HCT116 (cell line): ENCODE measurements around the gene LRRC75A. TPM values are rescaled to one million over a fixed set of nuclear protein-coding genes. Genes with fewer than 3 reads are reported as not detected.

Source experiments
- ATAC-seq: fragments of 200-7000 bp; cut with Tn5 transposase; 2 replicates; pipeline ENCODE4 v1.9.1; 2020; ENCODE audit warnings: mild to moderate bottlenecking, moderate library complexity
- BruUV-seq: library from RNA; stranded (reverse); fragments of 400-500 nt; replicated peaks from 2 replicates; lab custom pipeline; 2021; lab: Mats Ljungman, UMichigan
- CTCF ChIA-PET: fragments of 300-600 bp; sonication (Branson Sonifier 250); formaldehyde crosslinking; loops from one replicate; lab custom pipeline; 2021; ENCODE audit warnings: antibody characterized with exemption; lab: Charles Lee
- POLR2A ChIA-PET: fragments of 300-600, 350-600 bp; sonication (Branson Sonifier 250); formaldehyde crosslinking; loops from one replicate; lab custom pipeline; 2021; ENCODE audit warnings: antibody characterized with exemption; lab: Charles Lee
- RAD21 ChIA-PET, 2 experiments: fragments of 300-600 bp; sonication (Branson Sonifier 250); formaldehyde crosslinking; loops; one replicate each; lab custom pipeline; 2023; ENCODE audit warnings: low total read pairs in 2 of 2; ENCODE audit not compliant: uncharacterized antibody in 2 of 2, unreplicated experiment in 2 of 2, low non-redundant PET in 1 of 2; lab: Charles Lee
- DNase-seq: peaks from one replicate; pipeline ENCODE4 v3.0.0-alpha.2; 2010; ENCODE audit warnings: low read depth, low spot score
- H2AFZ ChIP-seq: fragments of 200-600 bp; shearing (Covaris generic), sonication (generic); 2 replicates; pipeline ENCODE4 v1.6.1; 2017; ENCODE audit warnings: low read depth, mixed run types, mixed read lengths, antibody characterized with exemption, low read length; ENCODE audit not compliant: poor library complexity, severe bottlenecking
- H3K27ac ChIP-seq: 2 replicates; pipeline ENCODE4 v1.5.1; 2012; ENCODE audit warnings: low read depth, low read length
- H3K27me3 ChIP-seq: fragments of 200-600 bp; sonication (generic); 2 replicates; pipeline ENCODE4 v1.6.1; 2016; ENCODE audit warnings: mixed run types, low read length, mixed read lengths; ENCODE audit not compliant: insufficient read depth
- H3K36me3 ChIP-seq, 2 experiments: fragments of 200-500 bp in 1 of 2; fragments of 200-600 bp in 1 of 2; sonication (Bioruptor generic) in 1 of 2; sonication (generic) in 1 of 2; 2 replicates each; pipeline versions ENCODE4 v1.5.1 to v1.6.1; 2014 to 2016; ENCODE audit warnings: low read length in 2 of 2, inconsistent platforms in 1 of 2, mixed read lengths in 1 of 2, mixed run types in 1 of 2; ENCODE audit not compliant: insufficient read depth in 2 of 2, control insufficient read depth in 1 of 2
- H3K4me1 ChIP-seq, 2 experiments: fragments of 200-600 bp in 1 of 2; sonication (generic) in 1 of 2; 2 replicates each; pipeline versions ENCODE4 v1.5.1 to v1.6.1; 2012 to 2017; ENCODE audit warnings: low read length in 2 of 2, inconsistent platforms in 1 of 2, mild to moderate bottlenecking in 1 of 2, mixed read lengths in 1 of 2, mixed run types in 1 of 2, moderate library complexity in 1 of 2; ENCODE audit not compliant: insufficient read depth in 2 of 2, control insufficient read depth in 1 of 2
- H3K4me2 ChIP-seq: fragments of 200-600 bp; sonication (generic); 2 replicates; pipeline ENCODE4 v1.6.1; 2017; ENCODE audit warnings: mixed run types, low read length, mixed read lengths
- H3K4me3 ChIP-seq, 2 experiments: fragments of 200-600 bp in 1 of 2; sonication (generic) in 1 of 2; replicated peaks in 1 of 2; 2 replicates each; pipeline ENCODE4 v1.5.1; 2011 to 2016; ENCODE audit warnings: low read length in 2 of 2, control low read depth in 1 of 2, low read depth in 1 of 2, mild to moderate bottlenecking in 1 of 2, mixed read lengths in 1 of 2, mixed run types in 1 of 2
- H3K79me2 ChIP-seq: fragments of 200-600 bp; sonication (generic); 2 replicates; pipeline ENCODE4 v1.6.1; 2017; ENCODE audit warnings: mild to moderate bottlenecking, mixed run types, low read length, moderate library complexity, mixed read lengths; ENCODE audit not compliant: insufficient read depth
- H3K9ac ChIP-seq: fragments of 200-600 bp; sonication (generic); 2 replicates; pipeline ENCODE4 v1.6.1; 2016; ENCODE audit warnings: low read length, mixed read lengths
- H3K9me2 ChIP-seq: fragments of 200-600 bp; sonication (generic), shearing (Covaris generic); 2 replicates; pipeline ENCODE4 v1.6.1; 2017; ENCODE audit warnings: mixed run types, mild to moderate bottlenecking, moderate library complexity; ENCODE audit not compliant: insufficient read depth
- H3K9me3 ChIP-seq, 2 experiments: fragments of 200-500 bp in 1 of 2; fragments of 200-600 bp in 1 of 2; sonication (Bioruptor generic) in 1 of 2; sonication (generic) in 1 of 2; 2 replicates each; pipeline ENCODE4 v1.6.1; 2014 to 2017; ENCODE audit warnings: low read length in 2 of 2, mixed read lengths in 2 of 2, inconsistent platforms in 1 of 2, low read depth in 1 of 2, mild to moderate bottlenecking in 1 of 2, mixed run types in 1 of 2, moderate library complexity in 1 of 2; ENCODE audit not compliant: control insufficient read depth in 1 of 2, insufficient read depth in 1 of 2
- H4K20me1 ChIP-seq: fragments of 200-600 bp; sonication (generic), shearing (Covaris generic); 2 replicates; pipeline ENCODE4 v1.6.1; 2017; ENCODE audit warnings: mixed run types, mild to moderate bottlenecking, moderate library complexity; ENCODE audit not compliant: insufficient read depth
- CBX3 ChIP-seq: IDR thresholded peaks from 2 replicates; pipeline ENCODE4 v1.6.1; 2012; ENCODE audit warnings: low read depth
- CEBPB ChIP-seq: IDR thresholded peaks from 2 replicates; pipeline ENCODE4 v1.6.1; 2012; ENCODE audit warnings: low read depth
- ELF1 ChIP-seq: IDR thresholded peaks from 2 replicates; pipeline ENCODE4 v1.6.1; 2012; ENCODE audit warnings: low read depth, borderline replicate concordance
- EZH2 ChIP-seq: fragments of 200-600 bp; sonication (generic); IDR thresholded peaks from 2 replicates; pipeline ENCODE4 v1.6.1; 2017; ENCODE audit warnings: antibody characterized with exemption, mixed run types
- FOSL1 ChIP-seq: IDR thresholded peaks from 2 replicates; pipeline ENCODE4 v1.6.1; 2012; ENCODE audit warnings: low read depth
- JUND ChIP-seq: IDR thresholded peaks from 2 replicates; pipeline ENCODE4 v1.6.1; 2012
- POLR2A ChIP-seq: IDR thresholded peaks from 2 replicates; pipeline ENCODE4 v1.7.0; 2011; ENCODE audit warnings: borderline replicate concordance; ENCODE audit not compliant: insufficient read depth, insufficient read length; ENCODE audit errors: extremely low read depth
- POLR2AphosphoS5 ChIP-seq: IDR thresholded peaks from 2 replicates; pipeline ENCODE4 v1.6.1; 2011; ENCODE audit warnings: mild to moderate bottlenecking, low read depth, low read length, moderate library complexity
- RAD21 ChIP-seq: IDR thresholded peaks from 2 replicates; pipeline ENCODE4 v1.6.1; 2012; ENCODE audit warnings: low read depth, mild to moderate bottlenecking
- REST ChIP-seq: IDR thresholded peaks from 2 replicates; pipeline ENCODE4 v1.6.1; 2012; ENCODE audit warnings: low read depth
- SIN3A ChIP-seq: IDR thresholded peaks from 2 replicates; pipeline ENCODE4 v1.6.1; 2012; ENCODE audit warnings: low read depth
- SP1 ChIP-seq: IDR thresholded peaks from 2 replicates; pipeline ENCODE4 v1.6.1; 2012; ENCODE audit warnings: low read depth
- SRF ChIP-seq: IDR thresholded peaks from 2 replicates; pipeline ENCODE4 v1.6.1; 2012; ENCODE audit warnings: low read depth
- YY1 ChIP-seq: IDR thresholded peaks from 2 replicates; pipeline ENCODE4 v1.6.1; 2011; ENCODE audit warnings: low read length, low read depth, moderate library complexity, mild to moderate bottlenecking; ENCODE audit not compliant: insufficient replicate concordance; ENCODE audit errors: extremely low read depth
- ZNF274 ChIP-seq: fragments of 200-500 bp; sonication (Bioruptor generic); IDR thresholded peaks from 2 replicates; pipeline ENCODE4 v1.6.1; 2014; ENCODE audit warnings: mild to moderate bottlenecking, low read depth, low read length, inconsistent platforms
- intact Hi-C: fragments of 100-400 bp; cut with micrococcal nuclease; formaldehyde crosslinking; loops from 2 replicates; pipeline ENCODE4 v1.10.0; 2022
- total RNA-seq: library from RNA; stranded (reverse); gene quantifications from one replicate; pipeline ENCODE4 v1.2.1, GENCODE V29; 2021; ENCODE audit not compliant: unreplicated experiment
- TF ChIP-seq, protein P1 (sequence below): IDR thresholded peaks from 2 replicates; pipeline ENCODE4 v1.6.1; 2012
- TF ChIP-seq, protein P2 (sequence below): IDR thresholded peaks from 2 replicates; pipeline ENCODE4 v1.6.1; 2011; ENCODE audit warnings: mild to moderate bottlenecking, low read length, moderate library complexity; ENCODE audit not compliant: insufficient replicate concordance; ENCODE audit errors: extremely low read depth

Gene LRRC75A
- total RNA-seq, 1 experiment from 2014 or later, result 2.3 TPM

DNA sequence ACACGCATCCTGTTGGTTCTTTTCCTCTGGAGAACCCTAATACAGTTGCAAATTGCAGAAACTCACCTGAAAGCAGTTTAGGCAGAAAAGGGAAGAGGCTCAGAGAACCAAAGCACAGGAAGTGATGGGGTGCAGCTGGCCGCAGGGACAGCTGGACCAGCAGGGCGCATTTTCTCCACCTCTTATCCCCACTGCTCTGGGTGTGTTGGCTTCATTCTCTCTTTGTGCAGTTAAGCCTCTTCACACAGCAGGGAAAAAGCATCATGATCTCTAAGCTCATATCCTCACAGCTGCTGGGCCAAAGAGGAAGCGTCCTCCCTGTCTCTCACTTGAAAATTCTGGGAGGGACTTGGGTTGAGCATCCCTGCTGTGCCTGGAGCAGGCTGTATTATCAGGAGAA lies 20.0 kb upstream of the LRRC75A start:
- ATAC-seq, result no peak
- H3K27me3 ChIP-seq, result no peaks in the 10 kb centered on the region
- no peak overlapping the region for H3K9ac ChIP-seq
- TF ChIP-seq POLR2AphosphoS5, result no peak
- no peak for TF ChIP-seq POLR2A
- no peak for TF ChIP-seq SIN3A
- no peak for TF ChIP-seq CBX3
- no peak for TF ChIP-seq RAD21
- TF ChIP-seq REST, result no peak
- TF ChIP-seq, protein P1, sequence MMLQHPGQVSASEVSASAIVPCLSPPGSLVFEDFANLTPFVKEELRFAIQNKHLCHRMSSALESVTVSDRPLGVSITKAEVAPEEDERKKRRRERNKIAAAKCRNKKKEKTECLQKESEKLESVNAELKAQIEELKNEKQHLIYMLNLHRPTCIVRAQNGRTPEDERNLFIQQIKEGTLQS, result no peak
- TF ChIP-seq JUND, result no peak
- no peak for TF ChIP-seq ZNF274
- TF ChIP-seq EZH2, result no peak
- TF ChIP-seq YY1, result no peak
- TF ChIP-seq CEBPB, result no peak
- no peak for TF ChIP-seq ELF1
- no peak for TF ChIP-seq FOSL1
- TF ChIP-seq SRF, result no peak
- TF ChIP-seq, protein P2, sequence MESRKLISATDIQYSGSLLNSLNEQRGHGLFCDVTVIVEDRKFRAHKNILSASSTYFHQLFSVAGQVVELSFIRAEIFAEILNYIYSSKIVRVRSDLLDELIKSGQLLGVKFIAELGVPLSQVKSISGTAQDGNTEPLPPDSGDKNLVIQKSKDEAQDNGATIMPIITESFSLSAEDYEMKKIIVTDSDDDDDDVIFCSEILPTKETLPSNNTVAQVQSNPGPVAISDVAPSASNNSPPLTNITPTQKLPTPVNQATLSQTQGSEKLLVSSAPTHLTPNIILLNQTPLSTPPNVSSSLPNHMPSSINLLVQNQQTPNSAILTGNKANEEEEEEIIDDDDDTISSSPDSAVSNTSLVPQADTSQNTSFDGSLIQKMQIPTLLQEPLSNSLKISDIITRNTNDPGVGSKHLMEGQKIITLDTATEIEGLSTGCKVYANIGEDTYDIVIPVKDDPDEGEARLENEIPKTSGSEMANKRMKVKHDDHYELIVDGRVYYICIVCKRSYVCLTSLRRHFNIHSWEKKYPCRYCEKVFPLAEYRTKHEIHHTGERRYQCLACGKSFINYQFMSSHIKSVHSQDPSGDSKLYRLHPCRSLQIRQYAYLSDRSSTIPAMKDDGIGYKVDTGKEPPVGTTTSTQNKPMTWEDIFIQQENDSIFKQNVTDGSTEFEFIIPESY, result no peak
- no peak for TF ChIP-seq SP1
- no peaks in the 10 kb centered on the region for H3K9me3 ChIP-seq
- ChIA-PET RAD21 (no interaction called here), CTCF (interaction anchor here (1.3 kb wide), 1 partner anchor 10 kb away, joined by 4 read pairs; no protein-coding TSS in a partner anchor), POLR2A (no interaction called here)
- peaks cover 10 to 22% of the 10 kb centered on the region in 2 experiments for H3K4me1 ChIP-seq
- BruUV-seq, result no TSS peak
- no peaks in the 10 kb centered on the region for H4K20me1 ChIP-seq
- no peak overlapping the region for H2AFZ ChIP-seq
- H3K36me3 ChIP-seq, result no peaks in the 10 kb centered on the region
- no peaks in the 10 kb centered on the region for H3K9me2 ChIP-seq
- H3K4me2 ChIP-seq, result no peak overlapping the region
- no peaks in the 10 kb centered on the region for H3K79me2 ChIP-seq
- intact Hi-C loops, result no loop called here
- no peak overlapping the region for H3K4me3 ChIP-seq
- no peak for DNase-seq
- H3K27ac ChIP-seq, result no peak overlapping the region
